HL-60 (cell line): ENCODE measurements around the gene AFAP1L2.

Experiments used
- DNase-seq, 2 experiments: peaks; one replicate each; pipeline ENCODE4 v3.0.0-alpha.2; 2010 to 2020; ENCODE audit warnings: low read depth in 1 of 2, low spot score in 1 of 2
- H3K27ac ChIP-seq: fragments of 250-450 bp; sonication (Bioruptor Pico); replicated peaks from 2 replicates; pipeline ENCODE4 v1.5.1; 2020; ENCODE audit warnings: mild to moderate bottlenecking, moderate library complexity
- H3K27me3 ChIP-seq: fragments of 250-450 bp; sonication (Bioruptor Pico); 2 replicates; pipeline ENCODE4 v1.5.1; 2021; ENCODE audit warnings: mild to moderate bottlenecking, moderate library complexity; ENCODE audit not compliant: insufficient read depth, poor library complexity, severe bottlenecking
- H3K4me3 ChIP-seq: replicated peaks from 2 replicates; pipeline ENCODE4 v1.5.1; 2011; ENCODE audit warnings: mild to moderate bottlenecking, control low read depth, low read length; ENCODE audit not compliant: insufficient read depth
- CTCF ChIP-seq: IDR thresholded peaks from one replicate; pipeline ENCODE4 v1.5.1; 2011; ENCODE audit warnings: low read length, control low read depth, inconsistent platforms; ENCODE audit not compliant: insufficient read depth
- GABPA ChIP-seq: IDR thresholded peaks from 2 replicates; pipeline ENCODE4 v1.6.1; 2012; ENCODE audit warnings: low read depth
- POLR2AphosphoS5 ChIP-seq: IDR thresholded peaks from 2 replicates; pipeline ENCODE4 v1.6.1; 2012; ENCODE audit warnings: low read depth
- REST ChIP-seq: IDR thresholded peaks from 2 replicates; pipeline ENCODE4 v1.6.1; 2012; ENCODE audit warnings: low read depth; ENCODE audit not compliant: insufficient replicate concordance
- SPI1 ChIP-seq: IDR thresholded peaks from 2 replicates; pipeline ENCODE4 v1.6.1; 2012; ENCODE audit warnings: low read depth, mild to moderate bottlenecking, borderline replicate concordance

Gene AFAP1L2

DNA sequence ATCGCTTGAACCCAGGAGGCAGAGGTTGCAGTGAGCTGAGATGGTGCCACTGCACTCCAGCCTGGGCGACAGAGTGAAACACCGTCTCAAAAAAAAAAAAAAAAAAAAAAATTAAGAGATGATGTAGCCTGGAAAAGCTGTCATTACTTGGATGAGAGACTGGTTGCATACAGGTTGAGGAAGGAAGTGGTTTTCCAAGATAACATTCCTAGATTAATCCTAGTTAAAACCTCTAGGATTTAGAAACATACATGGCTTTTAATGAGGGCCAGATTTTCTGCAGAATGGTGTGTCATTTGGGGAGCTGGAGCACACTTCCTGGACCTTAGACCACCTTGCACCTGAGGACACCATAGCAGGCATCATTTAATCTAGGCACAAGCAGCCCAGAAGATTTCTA, 147.5 kb downstream of the AFAP1L2 start:
- Histone ChIP-seq H3K4me3 (no peak overlapping the region), H3K27ac (no peak overlapping the region), H3K27me3 (no peaks in the 10 kb centered on the region)
- TF ChIP-seq SPI1: no peak
- TF ChIP-seq CTCF: no peak
- TF ChIP-seq REST: no peak
- TF ChIP-seq POLR2AphosphoS5: no peak
- no peak for TF ChIP-seq GABPA
- DNase-seq: no peak

GRCh38 chr10:114256008-114256765, 148.1 kb downstream of the AFAP1L2 start:
- TF ChIP-seq GABPA: no peak
- no peak for TF ChIP-seq SPI1
- TF ChIP-seq POLR2AphosphoS5: no peak
- no peak overlapping the region for H3K4me3 ChIP-seq
- DNase-seq: no peak

DNA sequence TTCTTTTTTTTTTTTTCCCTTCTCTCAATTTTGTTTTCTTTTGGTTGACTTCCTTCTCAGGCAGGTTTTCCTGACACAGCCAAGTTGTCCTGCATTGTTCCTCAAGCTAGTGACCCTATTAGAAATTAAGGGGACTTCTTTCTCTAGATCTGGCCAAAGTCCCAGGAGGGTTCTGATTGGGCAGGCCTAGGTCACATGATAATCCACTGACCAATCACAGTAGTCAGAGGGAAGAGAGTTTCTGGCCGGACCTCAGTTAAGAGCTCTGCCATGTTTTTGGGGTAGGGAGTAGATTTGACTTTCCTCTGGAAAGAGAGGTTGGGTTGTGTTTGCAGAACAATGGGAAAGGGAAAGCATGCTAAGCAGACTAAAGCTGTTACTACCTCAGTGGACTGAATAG, 149.1 kb downstream of the AFAP1L2 start:
- TF ChIP-seq POLR2AphosphoS5 (no peak), GABPA (no peak), REST (no peak), CTCF (no peak), SPI1 (no peak)
- no peak for DNase-seq
- no peak overlapping the region for H3K4me3 ChIP-seq
- H3K27me3 ChIP-seq: no peaks in the 10 kb centered on the region
- no peak overlapping the region for H3K27ac ChIP-seq

More at GRCh38 chr10:114256008-114256765, 148.1 kb downstream of the AFAP1L2 start:
- Histone ChIP-seq H3K27me3 (no peaks in the 10 kb centered on the region), H3K27ac (no peak overlapping the region)

- Histone ChIP-seq H3K4me3 (no peak overlapping the region), H3K27me3 (no peaks in the 10 kb centered on the region), H3K27ac (no peak overlapping the region)
- TF ChIP-seq GABPA (no peak), CTCF (no peak), POLR2AphosphoS5 (no peak), REST (no peak), SPI1 (no peak)
- DNase-seq: no peak
Observed at GRCh38 chr10:114252883-114253282, 151.4 kb downstream of the AFAP1L2 start.
